Dermis blood vessel endothelial cell (primary cell): ENCODE measurements around the gene CUX1. TPM values are rescaled to one million over a fixed set of nuclear protein-coding genes. Genes with fewer than 3 reads are reported as not detected.
"Not testable (repeated sequence)": the region's sequence is repeated elsewhere in the genome, so short reads cannot be mapped to it uniquely, and the experiment has no call there.

Source experiments
- DNase-seq: peaks from one replicate; pipeline ENCODE4 v3.0.0; 2010
- total RNA-seq: library from RNA; depleted of rRNA; stranded (reverse); fragments of >200 nt; gene quantifications from 2 replicates; pipeline ENCODE4 v1.2.3, GENCODE V29; 2014

Gene CUX1
- total RNA-seq, 1 donor from 2014 or later: 39.5 TPM

DNA sequence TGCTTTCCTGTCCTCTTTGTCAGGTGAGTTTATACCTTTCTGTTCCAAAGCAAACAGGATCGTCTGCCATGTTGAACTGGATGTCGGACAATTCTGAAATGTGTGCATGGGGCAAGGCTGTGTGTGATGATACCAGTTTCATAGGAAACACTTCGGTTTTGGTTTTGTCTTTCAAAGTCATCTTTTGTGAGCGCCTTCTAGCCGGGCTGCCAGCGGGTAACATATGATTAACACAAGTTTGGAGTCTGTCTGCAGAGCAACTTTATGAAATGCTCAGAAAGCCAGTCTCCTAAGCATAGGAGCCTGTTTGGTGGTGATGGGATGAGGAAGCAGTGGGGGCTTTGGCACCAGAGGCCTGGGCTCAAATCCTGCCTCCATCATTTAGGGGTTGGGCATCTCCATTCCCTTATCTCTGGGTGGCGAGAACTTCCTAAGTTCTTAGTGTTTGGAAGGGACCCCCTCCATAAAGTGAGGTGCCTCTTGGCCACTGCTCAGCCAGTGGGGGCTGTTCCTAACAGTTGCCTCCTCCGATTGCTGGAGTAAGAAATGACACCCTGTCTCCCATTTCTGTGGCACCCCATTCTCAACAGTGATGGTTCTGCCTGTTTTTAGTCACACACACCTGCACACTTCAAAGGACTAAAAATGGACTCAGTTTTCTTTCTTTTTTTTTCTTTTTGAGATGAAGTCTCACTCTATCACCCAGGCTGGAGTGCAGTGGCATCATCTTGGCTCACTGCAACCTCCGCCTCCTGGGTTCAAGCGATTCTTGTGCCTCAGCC lies 36.8 kb downstream of the CUX1 start:
- no peak for DNase-seq

DNA sequence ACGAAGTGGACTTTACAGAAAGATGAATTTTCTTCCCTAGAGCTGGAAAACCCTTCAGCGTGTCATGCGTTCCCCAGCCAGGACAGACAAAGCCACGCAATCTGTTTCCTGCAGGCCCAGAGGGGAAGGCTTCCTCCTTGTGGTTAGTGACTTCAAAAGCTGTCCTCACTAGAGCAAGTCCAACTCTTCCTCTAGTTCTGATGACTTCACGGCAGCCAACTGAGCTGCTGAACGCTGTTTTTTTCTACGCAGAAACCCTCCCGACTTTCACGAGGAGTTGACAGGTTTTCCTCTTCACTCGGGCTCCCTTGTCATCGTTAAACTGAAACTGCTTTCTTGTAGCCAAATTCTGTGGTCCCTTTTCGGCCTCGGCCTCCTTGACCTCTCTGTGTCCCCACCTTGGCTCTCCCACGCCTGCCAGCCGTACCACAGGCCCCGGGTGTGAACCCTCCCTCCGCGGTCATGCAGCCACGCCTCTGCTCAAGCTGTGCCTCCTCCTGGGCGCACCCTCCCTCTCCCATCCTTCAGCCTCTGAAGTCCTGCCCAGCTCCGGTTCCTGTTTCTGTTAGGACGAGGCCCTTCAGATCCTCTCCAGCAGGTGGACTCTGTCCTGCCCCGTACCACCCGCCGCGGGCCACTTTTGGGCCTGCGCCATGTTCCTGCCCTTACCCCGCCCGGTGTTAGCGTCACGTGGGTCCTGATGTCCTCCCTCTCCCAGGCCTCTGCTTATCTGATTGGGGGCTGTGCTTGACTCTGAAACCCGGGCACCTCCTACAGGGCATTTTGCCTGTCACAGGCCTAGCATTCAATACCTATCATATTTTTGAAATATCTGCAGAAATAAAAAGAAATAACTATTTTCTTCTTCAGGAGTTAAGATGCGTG lies 39.3 kb downstream of the CUX1 start:
- peak; percentile 91 for DNase-seq

- no peak for DNase-seq
Measured at GRCh38 chr7:101857358-101857811, 40.0 kb downstream of the CUX1 start.

- no peak for DNase-seq
Measured at GRCh38 chr7:101858437-101859385, 41.3 kb downstream of the CUX1 start.

GRCh38 chr7:101859411-101860106 lies 42.1 kb downstream of the CUX1 start:
- DNase-seq: peak; percentile 57

- DNase-seq: no peak
Measured at GRCh38 chr7:101860316-101861217, 43.1 kb downstream of the CUX1 start.

GRCh38 chr7:101861218-101861775 lies 43.9 kb downstream of the CUX1 start:
- DNase-seq: no peak

GRCh38 chr7:101862280-101863220 lies 45.1 kb downstream of the CUX1 start:
- DNase-seq: no peak

DNA sequence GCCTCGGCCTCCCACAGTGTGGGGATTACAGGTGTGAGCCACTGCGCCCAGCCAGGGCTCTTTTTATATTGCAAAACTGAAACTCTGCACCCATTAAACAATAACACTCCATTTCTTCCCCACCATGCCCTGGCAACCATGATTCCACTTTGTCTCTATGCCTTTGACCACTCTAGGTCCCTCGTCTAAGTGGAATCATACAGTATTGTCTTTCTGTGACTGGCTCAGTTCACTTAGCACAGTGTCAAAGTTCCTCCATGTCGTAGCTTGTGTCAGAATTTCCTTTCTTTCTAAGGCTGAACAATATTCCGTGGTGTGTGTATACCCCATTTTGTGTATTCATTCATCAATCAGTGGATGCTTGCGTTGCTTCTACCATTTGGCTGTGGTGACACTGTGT lies 46.2 kb downstream of the CUX1 start:
- DNase-seq: no peak

GRCh38 chr7:101864039-101864438 lies 46.6 kb downstream of the CUX1 start:
- DNase-seq: no peak

DNA sequence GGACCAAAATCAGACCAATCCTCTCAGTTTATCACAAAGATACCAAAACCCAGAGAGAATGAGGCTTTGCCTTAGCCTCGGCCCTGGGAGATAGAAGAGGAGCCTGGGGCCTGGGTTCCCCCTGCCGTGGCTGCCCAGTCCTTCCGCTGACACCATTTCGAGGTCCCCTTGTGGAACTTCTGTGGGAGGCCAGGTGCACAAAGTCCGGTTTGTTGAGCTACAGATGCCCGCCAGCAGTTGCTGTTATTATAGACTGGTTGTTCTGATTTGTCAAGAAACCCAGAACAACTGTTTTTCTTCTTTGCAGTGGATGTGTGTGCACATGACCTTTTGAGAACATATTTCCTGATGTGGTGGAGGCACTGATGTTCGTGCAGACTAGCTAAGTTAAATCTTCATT lies 47.6 kb downstream of the CUX1 start:
- no peak for DNase-seq

DNA sequence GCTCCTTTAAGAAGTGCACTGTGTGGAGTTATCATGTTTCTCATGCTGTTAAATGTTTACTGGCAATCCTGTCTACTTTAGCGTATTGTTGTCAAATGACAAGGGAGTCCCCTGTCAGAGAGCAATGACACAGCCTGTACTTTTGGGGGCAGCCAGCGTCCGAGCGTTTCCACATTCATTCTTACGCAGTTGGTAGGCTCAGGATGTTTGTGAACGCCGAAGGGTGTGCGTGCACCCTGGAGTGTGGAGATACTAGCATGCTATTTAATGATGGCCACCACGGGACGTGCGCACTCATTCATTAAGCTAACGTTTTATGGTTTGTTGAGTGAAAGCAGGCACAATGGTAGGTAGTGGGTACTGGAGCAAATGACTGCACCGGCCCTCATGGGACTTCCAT lies 48.0 kb downstream of the CUX1 start:
- no peak for DNase-seq

GRCh38 chr7:101866328-101866727 lies 48.9 kb downstream of the CUX1 start:
- no peak for DNase-seq

- no peak for DNase-seq
Measured at GRCh38 chr7:101867265-101867664, 49.8 kb downstream of the CUX1 start.

DNA sequence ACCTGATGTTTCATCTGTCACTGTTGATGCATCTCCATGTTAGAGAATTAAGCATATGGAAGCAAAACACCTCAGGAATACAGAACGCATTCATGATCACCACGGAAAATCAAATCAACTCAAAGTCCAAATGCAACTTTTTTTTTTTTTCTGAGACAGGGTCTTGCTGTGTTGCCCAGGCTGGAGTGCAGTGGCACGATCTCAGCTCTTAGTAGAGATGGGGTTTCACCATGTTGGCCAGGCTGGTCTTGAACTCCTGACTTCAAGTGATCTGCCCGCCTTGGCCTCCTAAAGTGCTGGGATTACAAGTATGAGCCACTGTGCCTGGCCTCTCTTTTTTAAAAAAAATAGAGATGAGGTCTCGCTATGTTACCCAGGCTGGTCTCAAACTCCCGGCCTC lies 50.3 kb downstream of the CUX1 start:
- DNase-seq: not testable (repeated sequence)

GRCh38 chr7:101868191-101868950 lies 50.9 kb downstream of the CUX1 start:
- no peak for DNase-seq

- DNase-seq: no peak
Measured at GRCh38 chr7:101869026-101869900, 51.8 kb downstream of the CUX1 start.
